H1 (cell line): ENCODE data around the gene B3GALT4.
A peak's percentile ranks its signal among the peaks of the same experiment; 100 is the strongest.

ENCODE experiments used
- BCL11A ChIP-seq, 2 experiments: IDR thresholded peaks; one replicate each; pipeline ENCODE4 v1.6.1; 2011; ENCODE audit warnings: low read depth in 2 of 2, low read length in 2 of 2, mild to moderate bottlenecking in 2 of 2
- BRCA1 ChIP-seq: IDR thresholded peaks from 2 replicates; pipeline ENCODE4 v1.6.1; 2012; ENCODE audit warnings: low read depth, low read length, improper control_type of control experiment
- CBX5 ChIP-seq: fragments of 300-800, 300-1000 bp; sonication (generic); IDR thresholded peaks from 2 replicates; pipeline ENCODE4 v1.7.1; 2016; ENCODE audit warnings: antibody characterized with exemption, low read length, low read depth
- CHD2 ChIP-seq: IDR thresholded peaks from 2 replicates; pipeline ENCODE4 v1.6.1; 2012; ENCODE audit warnings: low read length, improper control_type of control experiment
- EZH2 ChIP-seq: fragments of 200-600 bp; sonication (generic); IDR thresholded peaks from 2 replicates; pipeline ENCODE4 v1.7.1; 2012; ENCODE audit warnings: low read depth, mild to moderate bottlenecking, moderate library complexity, low read length, inconsistent platforms; ENCODE audit not compliant: severe bottlenecking
- JUN ChIP-seq: IDR thresholded peaks from 2 replicates; pipeline ENCODE4 v1.6.1; 2011; ENCODE audit warnings: low read depth, mild to moderate bottlenecking, improper control_type of control experiment, low read length
- MAX ChIP-seq: IDR thresholded peaks from 2 replicates; pipeline ENCODE4 v1.6.1; 2012; ENCODE audit warnings: inconsistent platforms
- POLR2AphosphoS5 ChIP-seq: IDR thresholded peaks from 2 replicates; pipeline ENCODE4 v1.6.1; 2011; ENCODE audit warnings: low read depth, low read length
- SIX5 ChIP-seq: IDR thresholded peaks from 2 replicates; pipeline ENCODE4 v1.6.1; 2011; ENCODE audit warnings: mild to moderate bottlenecking, low read depth, low read length
- SRF ChIP-seq: IDR thresholded peaks from 2 replicates; pipeline ENCODE4 v1.6.1; 2011; ENCODE audit warnings: mild to moderate bottlenecking, low read depth, low read length, moderate library complexity
- TEAD4 ChIP-seq: IDR thresholded peaks from 2 replicates; pipeline ENCODE4 v1.6.1; 2012; ENCODE audit warnings: low read depth, low read length, inconsistent platforms, mixed read lengths
- TF ChIP-seq, protein P1 (sequence below), 3 experiments: IDR thresholded peaks; 1 replicate in 2 of 3; 2 replicates in 1 of 3; pipeline versions ENCODE4 v1.5.1 to v1.6.1; 2011; ENCODE audit warnings: low read length in 3 of 3, mild to moderate bottlenecking in 3 of 3, inconsistent platforms in 2 of 3, low read depth in 1 of 3, moderate library complexity in 1 of 3; ENCODE audit not compliant: insufficient read depth in 1 of 3; ENCODE audit errors: control extremely low read depth in 1 of 3
- TF ChIP-seq, protein P2 (sequence below): IDR thresholded peaks from 2 replicates; pipeline ENCODE4 v1.6.1; 2011; ENCODE audit warnings: low read length, improper control_type of control experiment

- TF ChIP-seq, protein P1, sequence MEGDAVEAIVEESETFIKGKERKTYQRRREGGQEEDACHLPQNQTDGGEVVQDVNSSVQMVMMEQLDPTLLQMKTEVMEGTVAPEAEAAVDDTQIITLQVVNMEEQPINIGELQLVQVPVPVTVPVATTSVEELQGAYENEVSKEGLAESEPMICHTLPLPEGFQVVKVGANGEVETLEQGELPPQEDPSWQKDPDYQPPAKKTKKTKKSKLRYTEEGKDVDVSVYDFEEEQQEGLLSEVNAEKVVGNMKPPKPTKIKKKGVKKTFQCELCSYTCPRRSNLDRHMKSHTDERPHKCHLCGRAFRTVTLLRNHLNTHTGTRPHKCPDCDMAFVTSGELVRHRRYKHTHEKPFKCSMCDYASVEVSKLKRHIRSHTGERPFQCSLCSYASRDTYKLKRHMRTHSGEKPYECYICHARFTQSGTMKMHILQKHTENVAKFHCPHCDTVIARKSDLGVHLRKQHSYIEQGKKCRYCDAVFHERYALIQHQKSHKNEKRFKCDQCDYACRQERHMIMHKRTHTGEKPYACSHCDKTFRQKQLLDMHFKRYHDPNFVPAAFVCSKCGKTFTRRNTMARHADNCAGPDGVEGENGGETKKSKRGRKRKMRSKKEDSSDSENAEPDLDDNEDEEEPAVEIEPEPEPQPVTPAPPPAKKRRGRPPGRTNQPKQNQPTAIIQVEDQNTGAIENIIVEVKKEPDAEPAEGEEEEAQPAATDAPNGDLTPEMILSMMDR (IDR thresholded peaks at IDR 0.05; ENCODE audit: control extremely low read depth in 1 of 3, insufficient read depth in 1 of 3, low read depth in 1 of 3, low read length in 3 of 3) = no peak
- TF ChIP-seq JUN (no peak), TEAD4 (no peak), CBX5 (no peak), SIX5 (no peak), EZH2 (no peak), BCL11A (IDR thresholded peaks at IDR 0.05; ENCODE audit: low read depth in 2 of 2, low read length in 2 of 2) (no peak), CHD2 (no peak), SRF (no peak), BRCA1 (no peak), POLR2AphosphoS5 (no peak), MAX (peak; percentile 61; the same call in 1 of the 2 replicates)
- TF ChIP-seq, protein P2, sequence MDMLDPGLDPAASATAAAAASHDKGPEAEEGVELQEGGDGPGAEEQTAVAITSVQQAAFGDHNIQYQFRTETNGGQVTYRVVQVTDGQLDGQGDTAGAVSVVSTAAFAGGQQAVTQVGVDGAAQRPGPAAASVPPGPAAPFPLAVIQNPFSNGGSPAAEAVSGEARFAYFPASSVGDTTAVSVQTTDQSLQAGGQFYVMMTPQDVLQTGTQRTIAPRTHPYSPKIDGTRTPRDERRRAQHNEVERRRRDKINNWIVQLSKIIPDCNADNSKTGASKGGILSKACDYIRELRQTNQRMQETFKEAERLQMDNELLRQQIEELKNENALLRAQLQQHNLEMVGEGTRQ = peak; percentile 90
Measured at GRCh38 chr6:33297406-33297955, 20.6 kb downstream of the B3GALT4 start.
